PFSK-1 (cell line): ENCODE data around the gene TMEM156.

Experiments
- FOXP2 ChIP-seq: optimal IDR thresholded peaks from 2 replicates; pipeline ENCODE3; 2011; ENCODE audit warnings: borderline replicate concordance, control low read depth, inconsistent platforms; ENCODE audit not compliant: insufficient read depth; ENCODE audit errors: extremely low read length, extremely low read depth
- POLR2AphosphoS5 ChIP-seq: IDR thresholded peaks from 2 replicates; pipeline ENCODE4 v1.6.1; 2012; ENCODE audit warnings: low read depth, mild to moderate bottlenecking, control low read depth, low read length, moderate library complexity
- SIN3A ChIP-seq: IDR thresholded peaks from 2 replicates; pipeline ENCODE4 v1.6.1; 2012; ENCODE audit warnings: mild to moderate bottlenecking, low read length, moderate library complexity, borderline replicate concordance; ENCODE audit not compliant: insufficient read depth
- TAF1 ChIP-seq: IDR thresholded peaks from 2 replicates; pipeline ENCODE4 v1.6.1; 2012; ENCODE audit warnings: low read length, control low read depth, borderline replicate concordance; ENCODE audit not compliant: insufficient read depth
- TF ChIP-seq, protein P1 (sequence below), 2 experiments: IDR thresholded peaks; 2 replicates each; pipeline versions ENCODE4 v1.6.1 to v1.8.0; 2011 to 2012; ENCODE audit warnings: low read depth in 2 of 2, low read length in 2 of 2, control low read depth in 1 of 2, inconsistent platforms in 1 of 2, mild to moderate bottlenecking in 1 of 2, moderate library complexity in 1 of 2; ENCODE audit not compliant: insufficient read depth in 1 of 2

TMEM156 gene

DNA sequence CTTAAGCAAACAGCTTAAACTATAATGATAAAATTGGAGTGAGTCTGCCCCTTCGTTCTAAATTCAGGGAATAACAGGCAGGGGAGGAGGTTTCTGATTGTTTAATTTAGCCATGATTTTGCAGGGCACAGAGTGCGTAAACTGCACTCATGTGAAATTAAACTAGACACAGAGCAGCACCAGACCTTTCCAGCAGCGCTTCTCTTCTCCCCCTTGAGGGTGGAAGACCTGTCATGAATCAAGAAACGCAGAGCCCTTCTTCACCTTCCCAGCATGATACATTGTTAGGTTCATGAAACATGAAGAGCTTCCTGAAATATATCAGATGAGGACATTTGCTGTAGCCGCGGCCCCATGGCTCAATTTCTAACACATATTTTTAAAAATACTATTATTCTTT is 101.5 kb downstream of the TMEM156 start:
- TF ChIP-seq TAF1 (no peak), FOXP2 (no peak), SIN3A (no peak), POLR2AphosphoS5 (no peak)
- TF ChIP-seq, protein P1, sequence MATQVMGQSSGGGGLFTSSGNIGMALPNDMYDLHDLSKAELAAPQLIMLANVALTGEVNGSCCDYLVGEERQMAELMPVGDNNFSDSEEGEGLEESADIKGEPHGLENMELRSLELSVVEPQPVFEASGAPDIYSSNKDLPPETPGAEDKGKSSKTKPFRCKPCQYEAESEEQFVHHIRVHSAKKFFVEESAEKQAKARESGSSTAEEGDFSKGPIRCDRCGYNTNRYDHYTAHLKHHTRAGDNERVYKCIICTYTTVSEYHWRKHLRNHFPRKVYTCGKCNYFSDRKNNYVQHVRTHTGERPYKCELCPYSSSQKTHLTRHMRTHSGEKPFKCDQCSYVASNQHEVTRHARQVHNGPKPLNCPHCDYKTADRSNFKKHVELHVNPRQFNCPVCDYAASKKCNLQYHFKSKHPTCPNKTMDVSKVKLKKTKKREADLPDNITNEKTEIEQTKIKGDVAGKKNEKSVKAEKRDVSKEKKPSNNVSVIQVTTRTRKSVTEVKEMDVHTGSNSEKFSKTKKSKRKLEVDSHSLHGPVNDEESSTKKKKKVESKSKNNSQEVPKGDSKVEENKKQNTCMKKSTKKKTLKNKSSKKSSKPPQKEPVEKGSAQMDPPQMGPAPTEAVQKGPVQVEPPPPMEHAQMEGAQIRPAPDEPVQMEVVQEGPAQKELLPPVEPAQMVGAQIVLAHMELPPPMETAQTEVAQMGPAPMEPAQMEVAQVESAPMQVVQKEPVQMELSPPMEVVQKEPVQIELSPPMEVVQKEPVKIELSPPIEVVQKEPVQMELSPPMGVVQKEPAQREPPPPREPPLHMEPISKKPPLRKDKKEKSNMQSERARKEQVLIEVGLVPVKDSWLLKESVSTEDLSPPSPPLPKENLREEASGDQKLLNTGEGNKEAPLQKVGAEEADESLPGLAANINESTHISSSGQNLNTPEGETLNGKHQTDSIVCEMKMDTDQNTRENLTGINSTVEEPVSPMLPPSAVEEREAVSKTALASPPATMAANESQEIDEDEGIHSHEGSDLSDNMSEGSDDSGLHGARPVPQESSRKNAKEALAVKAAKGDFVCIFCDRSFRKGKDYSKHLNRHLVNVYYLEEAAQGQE (IDR thresholded peaks at IDR 0.05; ENCODE audit: insufficient read depth in 1 of 2, low read depth in 2 of 2, low read length in 2 of 2) = no peak

DNA sequence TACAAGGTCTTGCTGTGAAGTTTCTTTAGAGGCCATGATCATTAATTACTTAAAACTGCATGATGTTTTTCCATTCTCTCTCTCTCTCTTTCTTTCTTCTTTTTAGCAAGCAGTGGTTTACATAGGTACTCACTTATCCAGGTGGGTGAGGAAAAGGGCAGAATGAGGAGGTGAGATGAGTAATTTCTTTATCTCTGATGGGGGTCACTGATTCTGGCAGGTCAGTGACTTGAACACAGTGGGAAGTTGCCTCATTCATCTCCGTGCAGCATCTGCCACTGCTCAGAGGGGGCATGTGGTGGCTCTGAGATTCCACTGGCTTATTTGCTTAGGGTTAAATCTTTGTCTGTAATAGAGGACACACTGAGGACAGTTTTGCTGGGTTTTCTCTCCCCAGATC is 102.0 kb downstream of the TMEM156 start:
- TF ChIP-seq, protein P1 (IDR thresholded peaks at IDR 0.05; ENCODE audit: insufficient read depth in 1 of 2, low read depth in 2 of 2, low read length in 2 of 2) = no peak
- TF ChIP-seq SIN3A = no peak
- TF ChIP-seq TAF1 = no peak
- TF ChIP-seq POLR2AphosphoS5 = no peak
- no peak for TF ChIP-seq FOXP2

DNA sequence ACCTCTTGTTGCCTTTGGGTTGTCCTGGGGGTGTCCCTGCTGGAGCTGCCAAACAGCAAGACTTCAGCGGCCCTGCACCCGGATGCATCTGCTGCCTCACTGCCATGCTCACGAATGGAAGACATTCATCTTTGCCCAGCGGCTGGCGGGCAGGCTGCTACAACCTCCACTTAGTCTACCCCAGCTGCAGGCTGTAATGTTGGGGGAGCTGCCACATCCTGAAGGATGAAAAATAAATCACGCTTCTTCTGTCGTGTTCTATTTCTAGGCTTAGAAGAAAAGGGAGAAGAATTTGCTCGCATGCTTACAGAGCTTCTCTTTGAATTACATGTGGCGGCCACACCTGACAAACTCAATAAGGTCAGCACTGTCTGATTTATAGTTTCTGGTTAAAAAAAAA is 103.2 kb downstream of the TMEM156 start:
- TF ChIP-seq SIN3A (no peak), FOXP2 (no peak), POLR2AphosphoS5 (no peak), TAF1 (no peak)
- TF ChIP-seq, protein P1 (IDR thresholded peaks at IDR 0.05; ENCODE audit: insufficient read depth in 1 of 2, low read depth in 2 of 2, low read length in 2 of 2) = no peak

DNA sequence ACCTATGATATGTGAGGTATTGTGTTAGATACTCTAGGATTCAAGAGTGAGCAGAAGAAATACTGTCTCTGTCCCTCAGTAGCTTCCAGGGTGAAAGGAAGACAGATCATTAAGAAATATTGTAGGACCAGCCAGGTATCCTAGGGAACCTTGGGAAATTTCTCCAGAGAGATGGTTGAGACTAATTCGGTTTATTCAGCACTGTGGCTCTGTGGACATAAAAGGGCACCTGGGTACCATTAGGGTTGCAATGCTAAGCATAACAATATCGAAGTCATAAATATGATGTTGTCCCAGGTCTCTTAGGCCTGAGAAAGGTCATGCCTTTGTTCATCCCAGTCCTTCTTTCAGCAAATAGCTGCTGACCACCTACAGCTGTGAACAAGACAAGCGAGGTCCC is 103.6 kb downstream of the TMEM156 start:
- TF ChIP-seq, protein P1 (IDR thresholded peaks at IDR 0.05; ENCODE audit: insufficient read depth in 1 of 2, low read depth in 2 of 2, low read length in 2 of 2) = no peak

DNA sequence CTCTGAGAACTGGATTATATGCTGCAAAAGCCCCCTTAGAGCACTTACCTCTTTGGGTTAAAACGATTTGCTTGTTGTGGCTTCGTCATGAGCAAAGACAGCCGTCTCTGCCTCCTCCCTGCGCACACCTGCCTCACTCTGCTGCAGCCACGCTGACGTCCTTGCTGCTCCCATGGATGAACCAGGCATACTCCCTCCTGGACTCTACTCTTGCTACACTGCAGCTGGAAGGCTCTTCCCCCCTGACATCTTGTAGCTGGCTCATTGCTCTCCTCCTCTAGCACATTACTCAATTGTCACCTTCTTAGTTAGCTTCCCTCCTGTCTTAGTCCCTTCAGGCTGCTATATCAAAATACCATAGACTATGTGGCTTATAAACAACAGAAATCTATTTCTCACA is 105.3 kb downstream of the TMEM156 start:
- no peak for TF ChIP-seq TAF1
- TF ChIP-seq FOXP2 = no peak
- no peak for TF ChIP-seq POLR2AphosphoS5
- TF ChIP-seq, protein P1 (IDR thresholded peaks at IDR 0.05; ENCODE audit: insufficient read depth in 1 of 2, low read depth in 2 of 2, low read length in 2 of 2) = no peak
- TF ChIP-seq SIN3A = no peak
